OCI-LY1 (cell line): ENCODE measurements around the gene ITFG1.

Experiments
- EZH2 ChIP-seq: fragments of 200-600 bp; sonication (generic), shearing (Covaris generic); IDR thresholded peaks from 2 replicates; pipeline ENCODE4 v1.8.0; 2017; ENCODE audit warnings: borderline replicate concordance, mixed run types, mild to moderate bottlenecking, antibody characterized with exemption, low read length, moderate library complexity, mixed read lengths
- TF ChIP-seq, protein P1 (sequence below): fragments of 200-600 bp; sonication (generic), shearing (Covaris generic); IDR thresholded peaks from 2 replicates; pipeline ENCODE4 v1.5.1; 2017; ENCODE audit warnings: mild to moderate bottlenecking, antibody characterized with exemption, low read length, moderate library complexity, mixed read lengths

DNA sequence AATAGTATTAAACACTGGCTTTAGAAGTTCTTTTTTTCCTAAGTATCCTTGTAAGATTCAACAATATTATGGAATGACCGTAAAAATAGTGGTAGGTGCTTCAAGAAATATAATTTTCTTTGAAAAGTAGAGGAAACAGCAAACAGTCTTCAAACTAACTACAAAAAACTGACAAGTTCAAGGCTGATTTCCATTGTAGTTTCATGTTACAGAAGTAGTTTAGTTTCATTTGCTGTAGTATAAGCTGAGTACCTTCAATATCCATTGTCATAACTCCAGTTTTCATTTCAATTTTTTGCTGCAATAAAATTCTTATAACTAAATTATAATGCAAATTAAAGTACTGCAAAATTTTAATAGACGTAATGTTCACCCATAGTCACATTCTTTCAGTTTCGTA, 19.5 kb upstream of the ITFG1 start:
- TF ChIP-seq, protein P1, sequence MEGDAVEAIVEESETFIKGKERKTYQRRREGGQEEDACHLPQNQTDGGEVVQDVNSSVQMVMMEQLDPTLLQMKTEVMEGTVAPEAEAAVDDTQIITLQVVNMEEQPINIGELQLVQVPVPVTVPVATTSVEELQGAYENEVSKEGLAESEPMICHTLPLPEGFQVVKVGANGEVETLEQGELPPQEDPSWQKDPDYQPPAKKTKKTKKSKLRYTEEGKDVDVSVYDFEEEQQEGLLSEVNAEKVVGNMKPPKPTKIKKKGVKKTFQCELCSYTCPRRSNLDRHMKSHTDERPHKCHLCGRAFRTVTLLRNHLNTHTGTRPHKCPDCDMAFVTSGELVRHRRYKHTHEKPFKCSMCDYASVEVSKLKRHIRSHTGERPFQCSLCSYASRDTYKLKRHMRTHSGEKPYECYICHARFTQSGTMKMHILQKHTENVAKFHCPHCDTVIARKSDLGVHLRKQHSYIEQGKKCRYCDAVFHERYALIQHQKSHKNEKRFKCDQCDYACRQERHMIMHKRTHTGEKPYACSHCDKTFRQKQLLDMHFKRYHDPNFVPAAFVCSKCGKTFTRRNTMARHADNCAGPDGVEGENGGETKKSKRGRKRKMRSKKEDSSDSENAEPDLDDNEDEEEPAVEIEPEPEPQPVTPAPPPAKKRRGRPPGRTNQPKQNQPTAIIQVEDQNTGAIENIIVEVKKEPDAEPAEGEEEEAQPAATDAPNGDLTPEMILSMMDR = no peak
- no peak for TF ChIP-seq EZH2
